SK-N-SH treated with all-trans-retinoic acid at 6 μM for 48 hours (cell line): ENCODE data around the gene SLC40A1.

Experiments used
- BACH2 ChIP-seq: fragments of 250-450 bp; sonication (Bioruptor Pico); IDR thresholded peaks from 2 replicates; pipeline ENCODE4 v1.9.0; 2021; ENCODE audit warnings: mild to moderate bottlenecking, borderline replicate concordance
- PPARA ChIP-seq: fragments of 250-450 bp; sonication (Bioruptor Pico); IDR thresholded peaks from 2 replicates; pipeline ENCODE4 v1.5.0; 2020; ENCODE audit warnings: mild to moderate bottlenecking, borderline replicate concordance
- ZNF8 ChIP-seq: fragments of 450-650 bp; formaldehyde crosslinking; IDR thresholded peaks from 2 replicates; pipeline ENCODE4 v1.5.0; 2020; ENCODE audit warnings: mild to moderate bottlenecking, moderate library complexity
- TF ChIP-seq, protein P1 (sequence below): fragments of 250-450 bp; sonication (Bioruptor Pico); IDR thresholded peaks from 2 replicates; pipeline ENCODE4 v1.5.1; 2020; ENCODE audit warnings: low read depth, mild to moderate bottlenecking, moderate library complexity

DNA sequence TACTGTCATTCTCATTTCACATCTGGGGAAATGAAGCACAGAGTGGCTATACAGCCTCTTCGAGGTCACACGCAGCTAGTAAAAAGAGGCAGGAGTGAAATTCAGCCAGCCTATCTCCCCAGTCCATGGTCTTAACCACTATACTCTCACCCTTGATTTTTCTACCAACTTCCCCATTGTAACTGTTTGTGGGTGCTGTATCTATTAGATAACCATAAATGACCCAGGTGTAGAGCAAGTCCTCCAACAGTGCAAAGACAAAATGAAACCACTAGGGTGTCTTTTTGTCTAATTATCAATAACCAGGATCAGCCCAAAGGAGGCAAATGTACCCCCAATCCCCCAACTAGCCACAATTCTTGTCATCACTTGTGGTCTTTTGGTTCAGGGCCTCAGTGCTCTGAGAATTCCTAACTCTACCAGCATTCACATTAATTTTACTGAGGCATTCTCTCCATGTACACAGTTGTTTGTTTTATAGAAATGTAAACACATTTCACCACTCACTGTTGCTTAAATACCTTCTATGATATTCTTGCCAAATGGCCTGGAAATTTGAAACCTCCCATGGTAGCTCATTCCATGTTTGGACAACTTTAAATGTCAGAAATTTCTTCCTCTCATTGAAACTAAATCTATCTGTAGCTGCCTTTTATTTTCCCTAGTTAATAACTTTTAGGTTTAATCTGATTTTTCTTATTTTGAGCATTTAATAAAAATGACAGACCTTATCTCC, 58.7 kb downstream of the SLC40A1 start:
- TF ChIP-seq ZNF8 (CRISPR knock-in tag) = no peak
- no peak for TF ChIP-seq PPARA (CRISPR knock-in tag)
- TF ChIP-seq BACH2 (CRISPR knock-in tag) = no peak
- TF ChIP-seq, protein P1, sequence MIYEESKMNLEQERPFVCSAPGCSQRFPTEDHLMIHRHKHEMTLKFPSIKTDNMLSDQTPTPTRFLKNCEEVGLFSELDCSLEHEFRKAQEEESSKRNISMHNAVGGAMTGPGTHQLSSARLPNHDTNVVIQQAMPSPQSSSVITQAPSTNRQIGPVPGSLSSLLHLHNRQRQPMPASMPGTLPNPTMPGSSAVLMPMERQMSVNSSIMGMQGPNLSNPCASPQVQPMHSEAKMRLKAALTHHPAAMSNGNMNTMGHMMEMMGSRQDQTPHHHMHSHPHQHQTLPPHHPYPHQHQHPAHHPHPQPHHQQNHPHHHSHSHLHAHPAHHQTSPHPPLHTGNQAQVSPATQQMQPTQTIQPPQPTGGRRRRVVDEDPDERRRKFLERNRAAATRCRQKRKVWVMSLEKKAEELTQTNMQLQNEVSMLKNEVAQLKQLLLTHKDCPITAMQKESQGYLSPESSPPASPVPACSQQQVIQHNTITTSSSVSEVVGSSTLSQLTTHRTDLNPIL = no peak
